A673 (cell line): ENCODE data around the gene FAN1. TPM values are rescaled to one million over a fixed set of nuclear protein-coding genes. Genes with fewer than 3 reads are reported as not detected.

Source experiments
- BruUV-seq: library from RNA; stranded (reverse); fragments of 400-500 nt; replicated peaks from 2 replicates; lab custom pipeline; 2021; lab: Mats Ljungman, UMichigan
- CTCF ChIA-PET: fragments of 300-600 bp; sonication (Branson Sonifier 250); formaldehyde crosslinking; loops from one replicate; lab custom pipeline; 2022; ENCODE audit warnings: antibody characterized with exemption; lab: Charles Lee
- POLR2A ChIA-PET: fragments of 300-600 bp; sonication (Branson Sonifier 250); formaldehyde crosslinking; loops from one replicate; lab custom pipeline; 2022; ENCODE audit warnings: antibody characterized with exemption; ENCODE audit not compliant: low non-redundant PET; lab: Charles Lee
- DNase-seq: peaks from one replicate; pipeline ENCODE4 v3.0.0-alpha.2; 2015; ENCODE audit warnings: low spot score
- H3K27ac ChIP-seq: fragments of 200-600 bp; sonication (generic); 2 replicates; pipeline ENCODE4 v1.5.1; 2016; ENCODE audit warnings: mixed run types, low read depth, mild to moderate bottlenecking, mixed read lengths, antibody characterized with exemption, low read length; ENCODE audit not compliant: poor library complexity, severe bottlenecking
- H3K27me3 ChIP-seq: fragments of 200-600 bp; sonication (generic); replicated peaks from 2 replicates; pipeline ENCODE4 v1.6.1; 2017; ENCODE audit warnings: mixed run types, low read depth, mild to moderate bottlenecking, mixed read lengths, antibody characterized with exemption, low read length; ENCODE audit not compliant: insufficient read depth, poor library complexity
- H3K36me3 ChIP-seq: fragments of 200-600 bp; sonication (generic); 2 replicates; pipeline ENCODE4 v1.6.1; 2016; ENCODE audit warnings: mixed run types, mild to moderate bottlenecking, mixed read lengths, antibody characterized with exemption, low read length; ENCODE audit not compliant: insufficient read depth, poor library complexity, severe bottlenecking
- H3K4me1 ChIP-seq: fragments of 200-600 bp; sonication (generic); 2 replicates; pipeline ENCODE4 v1.6.1; 2017; ENCODE audit warnings: mixed run types, mild to moderate bottlenecking, mixed read lengths, antibody characterized with exemption, low read length; ENCODE audit not compliant: insufficient read depth, poor library complexity, severe bottlenecking
- H3K4me3 ChIP-seq: fragments of 200-600 bp; sonication (generic); 2 replicates; pipeline ENCODE4 v1.5.1; 2016; ENCODE audit warnings: low read depth, mixed run types, mild to moderate bottlenecking, mixed read lengths, low read length; ENCODE audit not compliant: poor library complexity, severe bottlenecking
- H3K9me3 ChIP-seq: fragments of 200-600 bp; sonication (generic); 2 replicates; pipeline ENCODE4 v1.6.1; 2016; ENCODE audit warnings: mixed run types, low read depth, mild to moderate bottlenecking, mixed read lengths, antibody characterized with exemption, low read length; ENCODE audit not compliant: poor library complexity, severe bottlenecking
- EZH2 ChIP-seq: fragments of 200-600 bp; sonication (generic); IDR thresholded peaks from 2 replicates; pipeline ENCODE4 v1.6.1; 2017; ENCODE audit warnings: borderline replicate concordance, low read depth, mild to moderate bottlenecking, mixed read lengths, antibody characterized with exemption, low read length; ENCODE audit not compliant: poor library complexity, severe bottlenecking
- intact Hi-C: fragments of 100-400 bp; cut with micrococcal nuclease; formaldehyde crosslinking; loops from one replicate; pipeline ENCODE4 v1.10.0; 2022; ENCODE audit not compliant: unreplicated experiment
- total RNA-seq: library from RNA; stranded (reverse); gene quantifications from 2 replicates; pipeline ENCODE4 v1.2.3, GENCODE V29; 2021
- TF ChIP-seq, protein P1 (sequence below): fragments of 300-800, 200-600 bp; sonication (generic); conservative IDR thresholded peaks from 2 replicates; pipeline ENCODE4 v1.5.1; 2017; ENCODE audit warnings: low read depth, mild to moderate bottlenecking, antibody characterized with exemption, low read length, moderate library complexity, mixed read lengths

The FAN1 gene
- total RNA-seq, 1 experiment from 2014 or later = 36.2 TPM

DNA sequence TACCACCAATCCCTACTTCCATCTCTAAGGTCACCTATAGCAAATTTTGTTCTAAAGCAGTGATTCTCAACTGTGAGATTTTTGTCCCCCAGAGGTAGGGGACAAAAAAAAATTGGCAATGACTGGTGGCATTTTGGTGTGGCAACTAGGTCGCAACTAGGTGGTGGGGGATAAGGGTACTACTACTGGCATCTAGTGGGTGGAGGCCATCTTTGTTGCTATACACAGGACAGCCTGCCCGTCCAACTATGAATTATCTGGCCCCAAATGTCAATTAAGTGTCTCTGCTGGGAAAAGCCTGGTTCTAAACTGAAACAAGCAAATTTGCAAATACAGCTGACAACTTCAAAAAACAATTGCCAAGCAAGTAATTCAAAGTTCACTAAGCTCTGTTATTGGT, 86.3 kb downstream of the FAN1 start:
- no peaks in the 10 kb centered on the region for H3K27me3 ChIP-seq
- no peaks in the 10 kb centered on the region for H3K9me3 ChIP-seq
- peak; percentile 32 for DNase-seq
- no TSS peak for BruUV-seq
- H3K4me1 ChIP-seq = peaks cover 10% of the 10 kb centered on the region
- POLR2A ChIA-PET = interaction anchor here (0.6 kb wide), 1 partner anchor 56 kb away, joined by 4 read pairs; no protein-coding TSS in a partner anchor
- CTCF ChIA-PET = no interaction called here
- H3K36me3 ChIP-seq = no peaks in the 10 kb centered on the region
- intact Hi-C loops = loop anchor here (5.0 kb wide), 2 partner anchors 42 to 88 kb away; partner anchors contain the start of gene FAN1
- no peak overlapping the region for H3K27ac ChIP-seq
- H3K4me3 ChIP-seq = peak overlapping the region; percentile 94
- TF ChIP-seq, protein P1, sequence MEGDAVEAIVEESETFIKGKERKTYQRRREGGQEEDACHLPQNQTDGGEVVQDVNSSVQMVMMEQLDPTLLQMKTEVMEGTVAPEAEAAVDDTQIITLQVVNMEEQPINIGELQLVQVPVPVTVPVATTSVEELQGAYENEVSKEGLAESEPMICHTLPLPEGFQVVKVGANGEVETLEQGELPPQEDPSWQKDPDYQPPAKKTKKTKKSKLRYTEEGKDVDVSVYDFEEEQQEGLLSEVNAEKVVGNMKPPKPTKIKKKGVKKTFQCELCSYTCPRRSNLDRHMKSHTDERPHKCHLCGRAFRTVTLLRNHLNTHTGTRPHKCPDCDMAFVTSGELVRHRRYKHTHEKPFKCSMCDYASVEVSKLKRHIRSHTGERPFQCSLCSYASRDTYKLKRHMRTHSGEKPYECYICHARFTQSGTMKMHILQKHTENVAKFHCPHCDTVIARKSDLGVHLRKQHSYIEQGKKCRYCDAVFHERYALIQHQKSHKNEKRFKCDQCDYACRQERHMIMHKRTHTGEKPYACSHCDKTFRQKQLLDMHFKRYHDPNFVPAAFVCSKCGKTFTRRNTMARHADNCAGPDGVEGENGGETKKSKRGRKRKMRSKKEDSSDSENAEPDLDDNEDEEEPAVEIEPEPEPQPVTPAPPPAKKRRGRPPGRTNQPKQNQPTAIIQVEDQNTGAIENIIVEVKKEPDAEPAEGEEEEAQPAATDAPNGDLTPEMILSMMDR = no peak
- no peak for TF ChIP-seq EZH2

DNA sequence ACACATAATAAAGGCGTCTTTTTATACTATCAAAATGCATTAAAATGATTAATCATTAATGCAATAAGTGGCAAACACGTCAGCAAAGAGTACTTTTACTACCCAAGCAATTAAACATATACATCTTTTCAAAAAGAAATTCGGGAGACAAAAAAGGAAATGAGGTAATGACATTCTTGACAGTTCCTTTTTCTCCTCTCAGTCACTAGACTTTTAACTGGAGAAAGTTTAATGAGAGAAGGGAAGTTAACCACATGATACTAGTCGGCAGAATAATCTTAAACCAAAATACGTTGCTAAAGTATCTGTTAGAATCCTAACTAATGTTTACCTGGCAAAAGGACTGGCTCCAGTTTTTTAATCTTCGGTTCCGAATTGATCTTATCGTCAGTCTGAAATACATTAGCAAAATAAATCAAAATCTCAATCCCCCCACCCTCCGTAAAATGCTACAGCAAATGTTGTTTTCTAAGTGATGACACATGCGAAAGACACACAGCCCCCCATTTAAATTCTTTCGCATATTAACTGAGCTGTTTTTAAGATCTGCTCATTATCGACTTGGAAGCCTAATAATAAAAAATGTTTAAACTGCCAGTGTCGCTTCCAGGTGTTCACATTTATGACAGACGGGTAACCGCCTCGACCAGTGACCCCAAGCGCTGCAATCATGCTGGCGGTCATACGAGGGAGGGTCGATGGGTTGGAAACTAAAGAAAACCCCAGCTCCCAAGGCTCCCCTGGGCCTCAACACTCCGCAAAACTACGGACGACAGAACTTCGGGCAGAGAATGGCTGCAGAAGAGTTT, 86.9 kb downstream of the FAN1 start:
- H3K27ac ChIP-seq = peak overlapping the region; percentile 89
- H3K9me3 ChIP-seq = no peaks in the 10 kb centered on the region
- intact Hi-C loops = loop anchor here (5.0 kb wide), 2 partner anchors 42 to 88 kb away; partner anchors contain the start of gene FAN1
- TSS peak; percentile 54 for BruUV-seq
- H3K4me3 ChIP-seq = peak overlapping the region; percentile 94
- H3K36me3 ChIP-seq = no peaks in the 10 kb centered on the region
- ChIA-PET POLR2A (no interaction called here), CTCF (interaction anchor here (1.1 kb wide), 1 partner anchor 138 kb away, joined by 3 read pairs; no protein-coding TSS in a partner anchor)
- DNase-seq = peak; percentile 57
- H3K4me1 ChIP-seq = peaks cover 7% of the 10 kb centered on the region
- TF ChIP-seq, protein P1 = no peak
- TF ChIP-seq EZH2 = no peak
- no peaks in the 10 kb centered on the region for H3K27me3 ChIP-seq

DNA sequence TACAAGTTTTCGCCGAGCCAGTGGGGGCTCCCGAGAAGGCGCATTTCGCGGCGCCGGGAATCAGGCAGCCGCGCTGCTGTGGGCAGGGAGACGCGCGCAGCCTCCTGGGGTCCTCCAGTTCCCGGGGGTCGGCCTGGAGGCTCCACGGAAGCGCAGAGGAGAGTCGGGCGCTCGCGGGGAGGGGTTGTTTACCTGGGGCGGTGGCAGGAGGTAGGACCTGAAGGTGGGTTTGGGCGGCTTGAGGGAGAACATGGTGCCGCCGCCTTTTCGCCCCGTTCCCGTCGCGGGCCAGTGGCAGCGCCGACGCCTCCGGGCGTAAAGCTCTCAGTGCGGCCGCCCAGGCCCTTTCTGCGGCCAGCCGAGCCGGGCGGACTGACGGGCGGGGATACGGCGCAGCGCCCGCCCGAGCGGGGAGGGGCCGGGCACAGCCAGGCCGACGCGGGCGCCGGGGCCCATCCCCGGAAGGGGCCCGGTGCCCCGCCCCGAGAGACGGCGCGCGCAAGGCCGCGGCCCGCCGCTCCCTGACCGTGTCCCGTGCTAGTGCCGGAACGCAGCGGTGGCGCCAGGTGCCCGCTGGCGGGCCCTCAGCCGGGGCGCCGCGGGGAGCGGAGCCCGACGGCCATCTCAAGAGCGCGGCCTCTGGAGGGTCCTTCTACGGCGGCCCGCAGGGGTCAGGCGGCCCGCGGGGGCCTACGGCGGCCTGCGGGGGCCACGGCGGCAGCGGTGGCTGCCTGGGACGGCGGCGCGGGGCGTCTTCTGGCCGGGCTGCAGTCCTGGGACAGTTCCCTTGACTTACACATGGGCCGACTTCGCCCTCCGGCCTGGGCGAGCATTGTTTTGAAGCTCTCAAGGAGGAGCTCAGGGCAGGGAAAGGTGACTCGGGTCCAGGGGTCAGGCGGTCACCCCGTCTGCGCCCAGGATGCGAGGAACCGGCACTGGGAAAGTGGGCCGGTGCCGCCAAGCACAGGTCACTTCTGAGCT, 87.8 kb downstream of the FAN1 start, which contains the start of gene MTMR10:
MTMR10 (minus strand) TSS at position 374 of the 981 bp plus-strand sequence; CDS start at position 252, 122 bp downstream.
- H3K9me3 ChIP-seq = no peaks in the 10 kb centered on the region
- CTCF ChIA-PET = interaction anchor here (1.1 kb wide), 1 partner anchor 138 kb away, joined by 3 read pairs; no protein-coding TSS in a partner anchor
- TF ChIP-seq EZH2 = no peak
- TF ChIP-seq, protein P1 = no peak
- POLR2A ChIA-PET = no interaction called here
- no TSS peak for BruUV-seq
- peak within 1 kb of the TSS; percentile 89 for H3K27ac ChIP-seq
- intact Hi-C loops = loop anchor here (5.0 kb wide), 2 partner anchors 41 to 89 kb away; partner anchors contain the start of gene FAN1
- no peaks in the 10 kb centered on the region for H3K27me3 ChIP-seq
- H3K36me3 ChIP-seq = no peaks in the 10 kb centered on the region
- H3K4me1 ChIP-seq = peaks cover 7% of the 10 kb centered on the region
- peak within 1 kb of the TSS; percentile 94 for H3K4me3 ChIP-seq
- DNase-seq = peak; percentile 74
